HG02759 (cell line): Measurements from ENCODE around the gene ANKRD6.
"Not testable (repeated sequence)": the region's sequence is repeated elsewhere in the genome, so short reads cannot be mapped to it uniquely, and the experiment has no call there.

Experiments
- ATAC-seq: cut with Tn5 transposase; IDR thresholded peaks from one replicate; pipeline ENCODE4 v1.9.1; 2021; ENCODE audit warnings: mild to moderate bottlenecking, moderate library complexity; ENCODE audit not compliant: unreplicated experiment

The ANKRD6 gene

GRCh38 chr6:89641581-89641980 is 208.6 kb downstream of the ANKRD6 start:
- not testable (repeated sequence) for ATAC-seq

- ATAC-seq, result no peak
These were observed 210.0 kb downstream of the ANKRD6 start for GRCh38 chr6:89642956-89643355.

DNA sequence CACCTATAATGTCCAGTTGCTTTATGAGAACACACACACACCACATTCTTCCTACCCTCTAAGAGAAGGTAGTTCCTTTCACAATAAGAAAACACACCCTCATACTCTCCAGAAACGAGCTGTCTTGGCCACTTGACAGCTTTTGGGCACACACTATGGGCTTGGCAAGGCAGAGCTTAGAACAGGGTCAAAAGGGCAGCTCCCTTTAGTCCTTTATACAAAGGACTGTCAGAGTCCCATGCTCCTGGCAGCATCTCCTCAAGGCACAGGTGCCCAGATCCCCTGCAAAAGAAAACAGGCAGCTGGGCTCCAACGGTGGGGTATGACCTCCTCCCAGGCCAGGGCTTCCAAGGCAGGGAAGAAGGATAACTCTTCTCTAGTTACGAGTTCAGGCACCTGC is 210.5 kb downstream of the ANKRD6 start:
- no peak for ATAC-seq

DNA sequence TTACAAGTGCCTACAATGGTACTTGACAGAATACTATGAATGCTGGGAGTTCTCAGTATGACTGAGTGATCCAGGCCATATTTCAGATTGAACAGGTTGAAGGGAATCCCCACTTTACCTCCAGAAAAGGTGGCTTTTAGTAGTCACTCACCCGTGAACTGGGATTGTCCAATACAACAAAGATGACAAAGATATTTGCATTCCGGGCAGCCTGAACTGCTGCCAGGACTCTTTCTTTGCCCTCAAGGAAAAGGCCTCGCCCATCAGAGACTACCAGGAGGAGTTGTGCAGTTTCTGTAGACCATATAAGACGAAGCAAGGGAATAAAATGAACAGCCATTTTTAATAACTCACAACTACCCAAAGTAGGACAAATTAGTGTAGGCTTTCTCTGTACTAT is 211.9 kb downstream of the ANKRD6 start:
- ATAC-seq, result no peak

DNA sequence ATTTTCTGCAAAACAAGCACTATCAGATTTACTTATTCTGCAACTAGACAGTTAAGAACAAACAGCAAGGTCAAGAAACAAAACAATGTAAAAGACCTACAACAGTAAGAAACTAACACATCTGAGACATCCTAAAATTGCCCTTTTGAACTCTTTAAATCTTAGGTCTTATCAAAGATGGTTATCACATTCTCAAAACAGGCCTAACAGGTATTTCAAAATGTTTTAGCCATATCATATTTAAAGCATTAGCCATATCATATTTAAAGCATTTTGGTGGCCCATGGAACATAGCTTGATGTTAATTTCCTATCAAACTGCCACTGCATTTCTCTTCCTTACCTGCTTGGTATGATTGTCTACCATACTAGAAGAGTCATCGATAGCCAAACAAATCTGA is 216.7 kb downstream of the ANKRD6 start:
- ATAC-seq, result no peak

- ATAC-seq, result no peak
These were observed 217.6 kb downstream of the ANKRD6 start for GRCh38 chr6:89650579-89650978.

DNA sequence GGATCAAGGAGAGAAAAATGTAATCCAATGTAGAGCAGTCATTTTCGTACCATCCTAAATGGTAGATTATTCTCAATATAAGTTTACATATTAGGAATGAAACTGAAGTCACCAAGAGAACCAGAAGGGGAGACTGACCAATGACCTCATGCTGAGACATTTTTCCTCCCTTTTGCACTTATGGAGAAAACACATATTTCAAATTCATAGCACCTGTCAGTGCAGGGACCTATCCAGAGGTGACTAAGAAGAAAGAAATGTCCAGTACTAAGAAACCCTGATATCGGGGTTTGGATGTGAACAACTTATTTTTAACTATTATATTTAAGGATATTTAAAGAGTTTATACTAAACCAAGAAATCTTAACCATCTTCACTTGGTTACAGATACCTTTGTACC is 222.2 kb downstream of the ANKRD6 start:
- ATAC-seq, result no peak

DNA sequence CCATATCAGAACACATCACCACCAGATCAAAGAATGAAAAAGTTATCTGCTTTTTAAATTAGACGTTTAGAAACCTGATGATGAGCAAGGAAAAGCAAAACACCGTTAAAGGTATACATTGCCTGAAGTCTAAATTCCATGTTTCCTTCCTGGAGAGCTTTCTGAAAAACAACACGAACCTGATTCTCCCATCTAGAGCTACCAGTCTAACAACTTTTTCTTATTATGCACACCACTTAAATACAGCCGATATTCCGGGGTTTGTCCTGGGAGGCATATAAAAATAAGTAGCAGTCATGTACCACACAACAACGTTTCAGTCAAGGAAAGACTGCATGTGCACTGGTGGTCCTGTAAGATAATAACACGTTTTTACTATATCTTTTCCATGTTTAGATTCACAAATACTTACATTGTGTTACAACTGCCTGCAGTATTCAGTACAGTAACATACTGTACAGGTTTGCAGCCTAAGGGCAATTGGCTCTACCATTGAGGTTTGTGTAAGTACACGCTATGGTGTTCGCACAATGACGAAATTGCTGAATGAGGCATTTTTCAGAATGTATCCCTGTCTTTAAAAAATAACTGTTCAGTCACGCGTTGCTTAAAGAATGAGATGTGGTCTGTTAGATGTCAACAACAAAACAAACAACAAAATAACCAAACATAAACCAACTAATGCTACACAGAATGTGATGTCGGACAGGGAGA is 224.7 kb downstream of the ANKRD6 start:
- ATAC-seq, result no peak

DNA sequence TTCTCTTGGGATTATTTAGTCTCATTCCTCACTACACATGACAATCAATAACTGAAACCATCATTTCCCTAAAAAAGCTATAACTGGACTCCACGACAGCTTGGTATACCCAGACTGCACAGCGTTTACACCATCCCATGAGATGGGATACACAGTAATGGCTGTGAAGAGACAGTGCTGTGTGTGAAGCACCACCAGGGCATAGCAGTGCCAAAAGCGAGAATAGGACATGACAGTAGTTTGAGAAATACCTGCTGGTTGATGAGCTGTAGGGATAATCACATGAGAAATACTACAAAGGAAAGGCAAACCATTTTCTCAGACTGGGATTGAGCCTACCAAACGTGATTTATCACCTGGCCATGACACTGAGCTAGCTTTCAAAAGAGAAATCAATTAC is 228.0 kb downstream of the ANKRD6 start:
- no peak for ATAC-seq

- ATAC-seq, result no peak
These were observed 228.6 kb downstream of the ANKRD6 start for GRCh38 chr6:89661559-89661958.

GRCh38 chr6:89662659-89663223 is 229.8 kb downstream of the ANKRD6 start:
- no peak for ATAC-seq

- no peak for ATAC-seq
These were observed 235.1 kb downstream of the ANKRD6 start for GRCh38 chr6:89667872-89668556.

DNA sequence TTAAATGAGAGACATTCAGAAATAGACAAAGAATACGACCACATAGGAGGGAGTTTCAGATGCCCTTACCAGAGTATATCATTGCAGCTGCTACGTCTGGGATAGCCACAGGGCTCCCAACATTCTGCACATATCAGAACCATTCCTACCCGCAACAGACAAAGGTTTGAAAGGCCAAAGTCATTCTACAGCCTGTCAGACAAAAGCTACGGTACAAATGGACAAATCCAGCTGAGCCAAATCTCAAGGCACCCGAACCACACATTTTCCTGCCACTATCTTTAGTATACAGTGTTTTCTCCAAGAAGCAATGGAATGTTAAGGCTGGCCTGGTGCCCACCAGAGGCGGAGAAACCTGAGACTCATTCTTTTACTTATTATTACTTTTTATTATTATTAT is 236.1 kb downstream of the ANKRD6 start:
- no peak for ATAC-seq

DNA sequence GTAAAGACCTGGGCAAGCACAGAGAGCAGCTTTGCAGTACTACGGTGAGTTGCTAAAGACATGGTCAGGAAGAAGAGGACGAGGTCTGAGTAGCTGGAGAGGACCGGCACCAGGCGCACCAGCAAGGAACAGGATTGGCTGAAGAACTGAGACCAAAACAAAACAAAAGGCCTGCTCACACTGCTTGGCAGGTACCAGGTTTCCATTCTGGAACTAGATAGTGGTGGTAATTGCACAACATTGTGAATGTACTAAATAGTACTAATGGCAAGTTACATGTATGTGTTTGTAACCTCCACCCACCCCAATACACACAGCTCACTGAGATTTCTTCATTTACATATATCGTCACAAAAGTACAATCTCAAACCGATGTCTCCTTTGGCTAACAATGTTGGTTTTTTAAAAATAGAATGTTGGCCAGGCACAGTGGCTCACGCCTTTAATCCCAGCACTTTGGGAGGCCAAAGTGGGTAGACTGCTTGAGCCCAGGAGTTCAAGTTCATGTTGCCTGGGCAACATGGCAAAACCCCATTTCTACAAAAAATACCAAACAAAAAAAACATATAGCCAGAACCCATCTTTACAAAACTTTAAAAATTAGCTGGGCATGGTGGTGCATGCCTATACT is 238.1 kb downstream of the ANKRD6 start:
- ATAC-seq, result no peak

DNA sequence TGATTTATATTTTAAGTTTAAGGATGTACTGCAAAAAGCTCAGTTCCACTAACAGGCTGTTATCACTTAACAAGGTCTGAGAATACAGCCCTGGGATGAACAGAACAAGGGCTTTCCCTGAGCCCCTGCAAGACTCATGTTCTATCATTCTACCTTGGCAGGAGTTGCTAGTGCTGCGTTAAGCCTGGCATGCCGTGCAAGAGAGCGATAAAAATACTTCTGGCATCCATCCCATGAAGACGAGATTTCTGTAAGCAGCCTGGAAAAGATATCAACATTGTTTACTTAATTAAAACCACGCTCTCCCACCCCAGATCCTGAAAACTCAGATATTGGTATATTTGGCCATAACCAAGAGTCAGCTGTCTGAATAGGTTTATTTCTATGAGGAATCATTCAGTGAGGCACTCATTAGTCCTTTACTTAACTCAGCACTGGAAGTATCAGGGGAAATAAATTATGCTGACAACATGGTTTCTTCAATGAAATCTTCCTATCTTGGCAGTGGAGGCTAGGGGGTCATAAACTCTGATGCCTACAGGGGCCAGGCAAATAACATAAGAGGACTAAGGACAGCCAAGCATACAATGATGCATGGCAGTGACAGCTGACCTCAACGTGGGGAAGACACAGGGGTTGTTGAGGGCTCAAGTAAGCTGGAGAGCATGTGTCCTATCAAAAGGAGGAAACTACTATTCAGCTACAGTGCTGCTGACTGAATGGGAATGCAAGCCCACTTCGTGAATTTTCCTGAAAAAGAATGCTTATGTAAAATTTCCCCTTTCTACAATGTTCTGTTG is 243.2 kb downstream of the ANKRD6 start:
- ATAC-seq, result no peak

GRCh38 chr6:89678531-89678930 is 245.6 kb downstream of the ANKRD6 start:
- no peak for ATAC-seq

DNA sequence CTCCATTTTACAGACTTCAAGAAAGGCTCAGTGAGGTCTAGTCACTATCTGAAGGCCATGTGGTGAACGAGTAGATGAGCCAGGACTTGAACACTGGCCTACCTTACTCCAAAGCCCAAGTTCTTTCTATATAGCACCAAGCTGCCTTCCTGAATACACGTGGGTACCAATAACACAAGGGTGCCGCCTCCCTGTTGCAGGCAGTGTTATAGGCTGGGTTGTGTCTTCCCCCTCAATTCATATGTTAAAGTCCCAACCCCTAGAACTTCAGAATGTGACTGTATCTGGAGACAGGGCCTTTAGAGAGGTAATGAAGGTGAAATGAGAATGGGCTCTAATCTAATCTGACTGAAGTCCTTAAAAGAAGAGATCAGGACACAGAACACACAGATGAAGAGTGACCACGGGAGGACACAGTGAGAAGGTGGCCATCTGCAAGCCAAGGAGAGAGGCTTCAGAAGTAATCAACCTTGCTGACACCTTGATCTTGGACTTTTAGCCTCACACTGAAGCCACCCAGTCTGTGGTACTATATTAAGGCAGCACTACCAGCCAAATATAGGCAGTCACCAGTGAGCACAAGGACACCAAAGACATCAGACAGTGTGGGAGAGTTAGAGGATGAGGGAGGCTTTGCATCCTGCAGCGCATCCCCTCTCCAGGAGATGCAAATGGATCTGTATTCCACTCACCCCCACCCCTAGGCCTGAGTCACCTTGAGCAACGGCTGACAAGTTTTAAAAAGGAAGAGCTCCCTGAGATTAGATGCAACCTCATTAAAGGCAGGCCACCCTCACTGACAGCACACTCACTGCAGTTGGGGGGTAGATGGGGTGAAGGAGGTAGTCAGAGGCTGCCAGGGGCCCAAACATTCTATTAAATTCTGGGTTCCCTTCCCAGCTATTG is 246.5 kb downstream of the ANKRD6 start:
- ATAC-seq, result no peak

DNA sequence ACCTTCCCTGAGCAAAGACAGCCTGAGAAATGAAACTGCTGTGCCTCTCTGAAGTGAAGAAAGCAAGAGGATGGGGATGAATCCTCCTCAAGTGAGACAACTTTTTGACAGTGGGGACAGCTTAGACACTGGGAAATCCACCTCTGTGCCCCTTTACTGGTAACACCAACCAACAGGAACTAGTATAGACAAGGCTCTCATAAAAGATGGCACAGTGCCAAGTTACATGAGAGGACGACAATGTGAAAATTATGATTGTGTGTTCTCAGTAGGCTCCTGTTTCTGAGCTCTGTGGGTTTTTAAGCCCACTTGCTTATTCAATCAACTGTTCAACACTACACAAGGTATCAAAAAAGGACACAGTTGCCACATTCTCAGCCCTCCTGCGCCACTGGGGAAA is 247.2 kb downstream of the ANKRD6 start:
- ATAC-seq, result no peak

DNA sequence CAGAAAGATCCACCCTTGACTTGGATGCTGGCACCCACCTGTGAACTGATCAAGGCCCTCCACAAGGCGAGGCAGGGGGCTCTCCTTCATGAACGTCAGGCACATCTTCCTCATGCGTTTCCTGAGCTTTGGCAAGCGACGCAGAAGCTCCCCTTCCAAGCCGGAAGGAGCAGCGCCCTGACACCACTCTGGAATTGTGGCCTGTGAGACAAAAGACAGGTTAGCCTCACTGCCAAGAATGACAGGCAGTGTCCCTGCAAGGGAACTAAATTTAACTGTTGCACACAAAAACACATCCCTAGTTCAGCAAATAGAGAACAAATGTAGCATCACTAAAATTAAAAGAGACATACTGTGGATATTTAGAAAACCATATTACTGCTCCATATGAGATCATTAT is 247.6 kb downstream of the ANKRD6 start:
- ATAC-seq, result no peak

DNA sequence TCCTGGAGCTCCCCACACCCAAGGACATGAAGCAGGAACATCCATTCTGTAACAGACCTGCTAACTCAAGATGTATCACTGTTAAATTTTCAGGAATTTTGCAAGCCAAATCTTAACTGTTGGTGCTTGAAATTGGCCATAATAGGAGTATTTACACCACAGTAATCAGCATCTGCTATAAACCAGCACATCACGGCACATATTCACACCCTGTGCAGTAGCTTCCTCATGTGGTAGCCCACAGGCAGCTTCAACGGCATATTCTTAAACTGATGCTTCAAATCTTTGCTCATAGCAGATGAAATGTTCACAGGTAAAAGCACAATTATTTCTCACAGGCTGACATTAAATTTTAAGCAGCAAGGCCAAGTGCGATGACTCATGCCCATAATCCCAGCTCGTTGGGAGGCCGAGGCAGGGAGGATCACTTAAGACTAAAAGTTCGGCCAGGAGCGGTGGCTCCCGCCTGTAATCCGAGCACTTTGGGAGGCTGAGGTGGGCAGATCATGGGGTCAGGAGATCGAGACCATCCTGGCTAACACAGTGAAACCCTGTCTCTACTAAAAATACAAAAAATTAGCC is 249.1 kb downstream of the ANKRD6 start:
- no peak for ATAC-seq
